ENCODE results near the gene FAM174B.

DNA sequence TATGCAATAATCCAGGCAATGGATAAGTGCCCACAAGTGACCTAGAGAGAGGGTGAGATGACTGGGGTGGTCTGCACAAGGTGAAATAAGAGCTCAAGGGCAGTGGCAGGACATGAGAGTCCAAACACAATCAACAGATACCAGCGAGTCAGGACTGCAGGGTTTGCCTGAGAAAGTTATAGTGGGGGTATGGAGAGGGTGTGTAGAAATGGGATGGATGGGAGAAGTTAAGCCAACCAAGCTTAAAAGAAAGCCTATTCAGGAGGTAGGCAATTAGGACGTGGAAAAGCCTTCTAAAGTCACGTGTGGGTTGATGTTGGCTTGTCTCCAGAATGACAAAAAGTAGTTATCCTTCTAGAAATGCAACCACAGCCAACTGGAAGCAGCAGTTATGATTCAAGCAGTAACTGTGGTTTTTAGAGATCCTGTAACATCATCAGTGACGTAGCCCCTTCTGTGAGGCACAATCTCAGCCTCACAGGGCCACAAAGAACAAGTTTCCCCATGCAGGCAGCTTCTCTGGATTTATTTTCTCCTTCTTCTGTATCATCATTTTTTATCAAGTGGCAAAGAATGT is 56.1 kb downstream of the FAM174B start:
- TF ChIP-seq TEAD4 (IDR thresholded peaks at IDR 0.05): no peak
- no peak for TF ChIP-seq YY1 (IDR thresholded peaks at IDR 0.05; ENCODE audit: low read depth)
- no peak for TF ChIP-seq TAF1 (IDR thresholded peaks at IDR 0.05; ENCODE audit: low read depth)
- no peak for TF ChIP-seq CEBPB (IDR thresholded peaks at IDR 0.05)
- TF ChIP-seq NFIC (IDR thresholded peaks at IDR 0.05): no peak
- TF ChIP-seq EP300 (IDR thresholded peaks at IDR 0.05; ENCODE audit: borderline replicate concordance): no peak
- TF ChIP-seq, protein P1, sequence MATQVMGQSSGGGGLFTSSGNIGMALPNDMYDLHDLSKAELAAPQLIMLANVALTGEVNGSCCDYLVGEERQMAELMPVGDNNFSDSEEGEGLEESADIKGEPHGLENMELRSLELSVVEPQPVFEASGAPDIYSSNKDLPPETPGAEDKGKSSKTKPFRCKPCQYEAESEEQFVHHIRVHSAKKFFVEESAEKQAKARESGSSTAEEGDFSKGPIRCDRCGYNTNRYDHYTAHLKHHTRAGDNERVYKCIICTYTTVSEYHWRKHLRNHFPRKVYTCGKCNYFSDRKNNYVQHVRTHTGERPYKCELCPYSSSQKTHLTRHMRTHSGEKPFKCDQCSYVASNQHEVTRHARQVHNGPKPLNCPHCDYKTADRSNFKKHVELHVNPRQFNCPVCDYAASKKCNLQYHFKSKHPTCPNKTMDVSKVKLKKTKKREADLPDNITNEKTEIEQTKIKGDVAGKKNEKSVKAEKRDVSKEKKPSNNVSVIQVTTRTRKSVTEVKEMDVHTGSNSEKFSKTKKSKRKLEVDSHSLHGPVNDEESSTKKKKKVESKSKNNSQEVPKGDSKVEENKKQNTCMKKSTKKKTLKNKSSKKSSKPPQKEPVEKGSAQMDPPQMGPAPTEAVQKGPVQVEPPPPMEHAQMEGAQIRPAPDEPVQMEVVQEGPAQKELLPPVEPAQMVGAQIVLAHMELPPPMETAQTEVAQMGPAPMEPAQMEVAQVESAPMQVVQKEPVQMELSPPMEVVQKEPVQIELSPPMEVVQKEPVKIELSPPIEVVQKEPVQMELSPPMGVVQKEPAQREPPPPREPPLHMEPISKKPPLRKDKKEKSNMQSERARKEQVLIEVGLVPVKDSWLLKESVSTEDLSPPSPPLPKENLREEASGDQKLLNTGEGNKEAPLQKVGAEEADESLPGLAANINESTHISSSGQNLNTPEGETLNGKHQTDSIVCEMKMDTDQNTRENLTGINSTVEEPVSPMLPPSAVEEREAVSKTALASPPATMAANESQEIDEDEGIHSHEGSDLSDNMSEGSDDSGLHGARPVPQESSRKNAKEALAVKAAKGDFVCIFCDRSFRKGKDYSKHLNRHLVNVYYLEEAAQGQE (IDR thresholded peaks at IDR 0.05; ENCODE audit: low read depth): no peak

Measured in Ishikawa (cell line).